AG09319 (cell line): ENCODE data around the gene PHF1.

ENCODE experiments used
- DNase-seq: peaks from one replicate; pipeline ENCODE4 v3.0.0-alpha.2; 2010; ENCODE audit warnings: low read depth; ENCODE audit errors: extremely low read depth
- TF ChIP-seq, protein P1 (sequence below): IDR thresholded peaks from 2 replicates; pipeline ENCODE4 v1.5.1; 2011; ENCODE audit warnings: low read depth, mild to moderate bottlenecking, inconsistent platforms, low read length, moderate library complexity

PHF1 gene

DNA sequence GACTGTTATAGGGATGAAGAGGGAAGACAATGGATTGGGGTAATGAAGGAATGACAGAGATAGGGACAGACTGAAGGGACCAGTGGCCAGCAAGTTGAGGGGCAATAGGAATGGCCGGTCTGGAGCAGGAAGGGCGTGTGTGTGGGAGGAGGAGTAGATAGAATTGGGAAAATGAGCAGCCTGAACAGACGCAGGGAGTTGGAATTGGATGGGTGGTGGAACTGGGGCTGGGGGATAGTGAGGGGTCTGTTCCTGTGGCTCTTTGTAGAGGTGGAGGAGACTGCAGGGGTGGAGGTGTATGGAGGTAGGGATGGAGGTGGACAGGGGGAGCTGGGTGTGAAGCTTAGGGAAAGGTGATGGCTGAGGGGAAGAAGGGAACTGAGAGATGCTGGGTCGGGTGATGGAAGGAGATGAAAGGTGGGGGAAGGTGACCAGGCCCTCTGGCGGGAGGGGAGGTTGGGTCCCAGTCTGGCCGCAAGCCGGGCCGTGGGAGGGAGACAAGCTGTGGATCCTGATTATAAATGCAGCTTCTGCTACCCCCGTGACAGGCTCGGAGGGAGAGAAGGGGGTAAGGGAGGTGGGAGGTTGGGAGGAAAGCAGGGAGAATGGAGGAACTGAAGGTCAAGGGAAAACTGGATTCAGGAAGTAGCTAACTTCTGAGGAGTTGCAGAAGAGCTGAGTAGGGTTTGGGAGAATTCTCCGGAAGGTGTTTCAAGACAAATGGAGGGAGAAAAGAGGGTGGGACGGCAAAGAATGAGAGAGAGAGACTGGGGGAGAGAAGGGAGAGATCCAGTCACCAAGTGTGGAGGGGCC lies 14.2 kb downstream of the PHF1 start:
- TF ChIP-seq, protein P1, sequence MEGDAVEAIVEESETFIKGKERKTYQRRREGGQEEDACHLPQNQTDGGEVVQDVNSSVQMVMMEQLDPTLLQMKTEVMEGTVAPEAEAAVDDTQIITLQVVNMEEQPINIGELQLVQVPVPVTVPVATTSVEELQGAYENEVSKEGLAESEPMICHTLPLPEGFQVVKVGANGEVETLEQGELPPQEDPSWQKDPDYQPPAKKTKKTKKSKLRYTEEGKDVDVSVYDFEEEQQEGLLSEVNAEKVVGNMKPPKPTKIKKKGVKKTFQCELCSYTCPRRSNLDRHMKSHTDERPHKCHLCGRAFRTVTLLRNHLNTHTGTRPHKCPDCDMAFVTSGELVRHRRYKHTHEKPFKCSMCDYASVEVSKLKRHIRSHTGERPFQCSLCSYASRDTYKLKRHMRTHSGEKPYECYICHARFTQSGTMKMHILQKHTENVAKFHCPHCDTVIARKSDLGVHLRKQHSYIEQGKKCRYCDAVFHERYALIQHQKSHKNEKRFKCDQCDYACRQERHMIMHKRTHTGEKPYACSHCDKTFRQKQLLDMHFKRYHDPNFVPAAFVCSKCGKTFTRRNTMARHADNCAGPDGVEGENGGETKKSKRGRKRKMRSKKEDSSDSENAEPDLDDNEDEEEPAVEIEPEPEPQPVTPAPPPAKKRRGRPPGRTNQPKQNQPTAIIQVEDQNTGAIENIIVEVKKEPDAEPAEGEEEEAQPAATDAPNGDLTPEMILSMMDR, result no peak

DNA sequence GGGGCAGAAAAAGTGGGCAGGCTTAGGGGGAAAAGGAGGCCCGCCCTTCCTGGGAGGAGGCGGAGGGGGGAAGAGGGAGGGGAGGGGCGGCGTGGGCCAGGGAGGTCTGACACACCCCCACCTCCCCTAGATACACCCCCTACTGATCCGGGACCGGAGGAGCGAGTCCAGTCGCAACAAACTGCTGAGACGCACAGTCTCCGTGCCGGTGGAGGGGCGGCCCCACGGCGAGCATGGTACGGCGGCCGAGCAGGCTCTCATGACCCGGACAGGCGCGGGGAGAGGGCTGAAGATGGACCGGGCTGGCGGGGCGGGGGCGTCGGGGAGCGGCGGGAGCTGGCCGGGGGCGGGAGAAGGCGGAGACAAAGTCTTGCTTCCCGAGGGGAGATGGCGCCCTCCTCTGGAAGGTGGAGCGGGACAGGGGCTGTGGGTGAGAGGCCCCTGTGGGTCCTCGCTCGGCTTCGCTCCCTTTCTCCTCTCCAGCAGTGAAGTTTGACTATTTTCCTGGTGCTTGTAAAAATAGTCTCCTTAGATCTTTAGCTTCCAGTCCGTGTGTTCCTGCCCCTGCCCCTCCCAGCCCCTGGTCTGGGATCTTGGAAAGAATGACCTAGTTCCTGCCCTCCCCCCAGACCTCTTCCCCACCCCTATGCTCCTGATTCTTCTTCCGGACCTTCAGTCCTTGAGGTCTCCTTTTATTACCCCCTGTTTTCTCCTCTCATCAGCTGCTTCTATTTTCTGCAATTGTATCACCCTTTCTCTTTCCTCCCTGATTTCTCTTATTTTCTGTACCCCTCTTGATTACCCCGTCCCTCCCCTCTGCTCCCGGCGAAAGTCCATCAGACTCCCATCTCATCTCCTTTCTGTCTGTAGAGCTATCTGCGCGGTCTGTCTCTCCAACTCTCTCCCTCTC lies 15.1 kb downstream of the PHF1 start:
- TF ChIP-seq, protein P1, result peak; percentile 67
- peak; percentile 47 for DNase-seq

More for the DNA sequence above, 14.2 kb downstream of the PHF1 start:
- DNase-seq, result no peak

DNA sequence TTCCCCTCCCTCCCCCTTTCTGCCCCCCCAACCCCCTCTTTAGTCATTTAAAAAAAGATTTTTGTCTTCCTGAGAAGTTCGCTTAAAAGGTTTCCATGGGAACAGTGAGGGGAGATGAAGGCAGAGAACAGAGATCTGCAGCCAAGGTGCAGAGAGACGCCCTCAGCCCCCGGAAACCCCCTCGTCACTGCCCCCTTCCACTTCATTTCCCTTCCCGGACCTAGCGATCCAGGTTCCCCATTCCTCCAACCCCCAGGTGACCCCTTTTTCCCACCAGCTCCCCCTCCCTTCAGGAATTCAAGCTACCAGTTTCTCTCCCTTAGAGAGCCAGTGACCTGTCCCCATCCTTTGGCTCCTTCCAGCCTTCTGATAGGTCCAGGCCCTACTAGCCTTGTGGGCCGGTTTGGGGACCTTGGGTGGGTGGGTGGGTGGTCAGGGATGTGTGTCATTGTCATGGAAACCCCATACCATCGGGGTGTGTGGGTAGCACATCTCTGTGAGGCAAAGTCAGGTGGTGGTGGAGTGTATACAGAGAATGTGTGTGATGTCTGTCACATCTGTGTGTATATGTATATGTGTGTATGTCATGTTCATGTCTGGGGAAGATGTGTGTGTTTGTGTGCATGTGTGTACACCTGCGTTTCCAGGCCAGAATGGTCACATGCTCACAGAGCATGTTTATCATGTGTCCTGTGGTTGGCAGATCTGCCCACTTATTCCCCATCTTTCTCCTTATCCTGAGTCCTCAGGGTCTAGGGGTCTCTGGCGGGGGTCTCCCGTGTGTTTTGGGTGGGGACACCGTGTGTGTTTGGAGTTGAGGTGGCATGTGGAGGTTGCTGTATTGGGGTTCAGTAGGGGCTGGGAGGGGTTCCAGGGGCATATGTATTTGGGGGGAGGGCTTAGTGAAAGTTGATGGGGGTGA lies 16.0 kb downstream of the PHF1 start:
- TF ChIP-seq, protein P1, result no peak
- DNase-seq, result no peak

DNA sequence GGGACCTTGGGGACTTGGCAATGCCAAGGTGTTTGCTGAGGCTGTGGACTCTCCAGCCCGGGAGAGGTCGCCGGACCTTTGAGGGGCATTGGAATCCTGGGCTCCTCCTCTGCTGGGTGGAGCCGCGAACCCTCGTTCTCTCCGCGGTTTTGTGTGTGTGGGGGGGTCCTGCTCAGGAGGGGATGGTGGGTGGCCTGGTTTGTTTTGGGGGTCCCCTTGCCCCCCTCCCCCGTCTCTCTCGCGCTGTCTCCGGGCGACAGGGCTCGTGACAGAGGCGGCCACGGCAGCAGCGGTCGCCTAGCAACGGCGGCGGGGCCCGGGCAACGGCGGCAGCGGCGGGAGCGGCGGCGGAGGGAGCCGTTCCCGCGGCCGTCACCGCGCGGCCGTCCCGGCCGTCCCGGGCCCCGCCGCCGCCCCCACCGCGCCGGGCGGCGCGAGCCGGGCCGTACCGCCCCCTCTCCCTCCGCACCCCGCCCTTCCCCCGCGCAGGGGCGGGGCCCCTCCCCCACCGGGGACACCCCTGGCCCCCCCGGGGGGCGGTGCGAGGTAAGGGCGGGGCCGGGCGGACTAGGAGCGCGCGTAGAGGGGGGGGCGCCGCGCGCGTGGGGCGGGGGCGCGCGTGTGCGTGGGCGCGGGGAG lies 16.9 kb downstream of the PHF1 start:
- no peak for DNase-seq
- TF ChIP-seq, protein P1, result no peak; the same call in 1 of the 2 replicates

DNA sequence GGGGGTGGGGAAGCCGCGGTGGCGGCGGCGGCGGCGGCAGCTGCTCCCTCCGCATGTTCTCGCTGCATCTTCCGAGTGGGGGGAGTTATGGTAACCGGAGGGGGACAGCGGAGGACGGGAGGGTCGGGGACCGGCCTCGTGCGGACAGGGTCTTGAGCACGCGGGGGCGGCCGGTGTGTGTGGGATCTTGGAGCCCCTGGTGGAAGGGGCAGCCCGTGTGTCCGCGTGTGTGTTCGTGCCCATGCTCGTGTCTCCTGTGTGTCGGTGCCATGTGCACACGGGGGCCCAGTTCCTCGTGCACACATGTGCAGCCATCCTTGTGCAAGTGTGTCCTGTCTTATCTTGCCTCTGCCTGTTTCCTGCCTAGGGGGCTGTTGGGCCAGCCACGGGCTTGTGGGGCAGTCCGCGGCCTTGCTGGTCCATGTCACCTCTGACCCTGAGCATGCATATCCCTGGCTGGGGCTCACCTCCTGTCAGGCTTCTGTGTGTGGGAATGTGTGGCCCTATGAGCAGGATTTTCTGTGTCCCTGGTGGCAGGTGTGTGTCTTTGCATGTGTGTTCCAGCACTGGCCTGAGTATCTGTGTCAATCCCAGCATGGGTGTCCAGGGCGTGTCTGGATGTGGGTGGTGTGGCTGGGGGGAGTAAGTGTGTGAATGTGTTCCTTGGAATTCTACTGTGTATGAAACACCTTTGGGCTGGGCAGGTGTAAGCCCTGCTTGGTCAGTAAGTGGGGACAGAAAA lies 17.6 kb downstream of the PHF1 start:
- TF ChIP-seq, protein P1, result peak; percentile 9
- no peak for DNase-seq

DNA sequence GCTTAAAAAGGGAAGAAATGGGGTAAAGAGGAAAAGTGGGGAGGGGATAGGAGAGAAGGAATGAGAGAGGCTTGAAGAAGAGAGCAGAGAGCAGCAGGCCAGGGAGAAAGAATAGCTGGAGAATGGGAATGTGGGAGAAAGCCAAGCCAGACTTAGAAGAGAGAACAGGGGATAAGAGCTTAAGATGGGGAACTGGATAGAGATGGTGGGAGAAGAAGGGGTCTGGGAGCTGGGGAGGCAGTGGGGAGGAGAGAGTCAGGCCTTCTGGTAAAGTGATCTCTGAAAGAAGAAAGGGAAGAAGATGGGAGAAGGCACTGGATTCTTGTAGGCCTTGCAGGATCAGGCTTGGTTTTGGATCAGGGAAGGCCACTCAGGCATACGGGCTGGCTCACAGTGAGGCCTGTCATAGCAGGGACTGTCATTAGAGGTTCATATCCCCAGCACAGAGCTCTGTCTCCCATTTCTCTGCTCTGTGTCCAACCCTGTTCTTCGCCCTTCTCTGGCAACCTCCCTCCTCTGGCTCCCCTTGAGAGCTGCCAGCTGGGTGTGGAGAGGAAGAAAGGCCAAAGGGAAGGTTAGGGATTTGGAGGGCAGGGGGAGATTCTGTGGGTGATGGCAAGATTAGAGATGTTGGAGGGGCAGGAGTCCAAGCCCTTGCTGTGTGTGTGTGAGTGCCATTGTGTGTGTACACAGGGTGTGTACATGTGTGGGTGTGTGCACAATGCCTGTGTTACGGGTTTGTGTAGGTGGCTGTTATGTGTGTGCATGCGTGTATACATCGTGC lies 18.3 kb downstream of the PHF1 start:
- TF ChIP-seq, protein P1, result no peak
- DNase-seq, result no peak
